GM19438 (cell line): ENCODE measurements around the gene FKBP15.
"Not testable (repeated sequence)": the region's sequence is repeated elsewhere in the genome, so short reads cannot be mapped to it uniquely, and the experiment has no call there.

Experiments
- ATAC-seq: cut with Tn5 transposase; IDR thresholded peaks from one replicate; pipeline ENCODE4 v1.9.1; 2021; ENCODE audit warnings: low read depth; ENCODE audit not compliant: unreplicated experiment

Gene FKBP15

GRCh38 chr9:113221003-113221799 lies at the start of gene FKBP15, which contains the start of gene SLC31A1:
Gene FKBP15 (minus strand): TSS chr9:113221277. CDS start chr9:113221243, 34 bp downstream.
Gene SLC31A1 (plus strand): TSS chr9:113221544. CDS start chr9:113256149, 34,605 bp downstream.
- peak; percentile 84 for ATAC-seq

- no peak for ATAC-seq
Observed at GRCh38 chr9:113269871-113270270, 48.8 kb upstream of the FKBP15 start.

- ATAC-seq: no peak
Observed at GRCh38 chr9:113269355-113269754, 48.3 kb upstream of the FKBP15 start.

- no peak for ATAC-seq
Observed at GRCh38 chr9:113267911-113268566, 47.0 kb upstream of the FKBP15 start.

GRCh38 chr9:113266174-113266573 lies 45.1 kb upstream of the FKBP15 start:
- no peak for ATAC-seq

GRCh38 chr9:113261917-113262671 lies 41.0 kb upstream of the FKBP15 start:
- no peak for ATAC-seq

- ATAC-seq: no peak
Observed at GRCh38 chr9:113258282-113258681, 37.2 kb upstream of the FKBP15 start.

- ATAC-seq: no peak
Observed at GRCh38 chr9:113257863-113258262, 36.8 kb upstream of the FKBP15 start.

- ATAC-seq: no peak
Observed at GRCh38 chr9:113255438-113255837, 34.4 kb upstream of the FKBP15 start.

GRCh38 chr9:113254991-113255390 lies 33.9 kb upstream of the FKBP15 start:
- no peak for ATAC-seq

GRCh38 chr9:113250807-113251206 lies 29.7 kb upstream of the FKBP15 start:
- no peak for ATAC-seq

- not testable (repeated sequence) for ATAC-seq
Observed at GRCh38 chr9:113249661-113250060, 28.6 kb upstream of the FKBP15 start.

- no peak for ATAC-seq
Observed at GRCh38 chr9:113247640-113248039, 26.6 kb upstream of the FKBP15 start.

- ATAC-seq: no peak
Observed at GRCh38 chr9:113246928-113247327, 25.9 kb upstream of the FKBP15 start.

GRCh38 chr9:113245894-113246293 lies 24.8 kb upstream of the FKBP15 start:
- no peak for ATAC-seq

- no peak for ATAC-seq
Observed at GRCh38 chr9:113244556-113244955, 23.5 kb upstream of the FKBP15 start.

GRCh38 chr9:113241161-113241560 lies 20.1 kb upstream of the FKBP15 start:
- ATAC-seq: no peak

GRCh38 chr9:113238859-113239232 lies 17.8 kb upstream of the FKBP15 start:
- no peak for ATAC-seq

- no peak for ATAC-seq
Observed at GRCh38 chr9:113238202-113238858, 17.3 kb upstream of the FKBP15 start.

GRCh38 chr9:113237026-113237425 lies 15.9 kb upstream of the FKBP15 start:
- no peak for ATAC-seq
